Tibial artery (tissue), 4 donors: ENCODE results near the gene DGCR6.
"Not testable (repeated sequence)": the region's sequence is repeated elsewhere in the genome, so short reads cannot be mapped to it uniquely, and the experiment has no call there.

ENCODE experiments used
- DNase-seq, 2 donors: peaks; one replicate each; pipeline ENCODE4 v3.0.0-alpha.2; 2019
- H3K27ac ChIP-seq, 2 donors: fragments of 200-600 bp; sonication (generic) in 1 of 2; 1 replicate in 1 of 2; 2 replicates in 1 of 2; pipeline ENCODE4 v1.5.1; 2018 to 2019; ENCODE audit warnings: mild to moderate bottlenecking in 1 of 2
- H3K27me3 ChIP-seq, 2 donors: fragments of 200-600 bp; sonication (generic) in 1 of 2; one replicate each; pipeline versions ENCODE4 v1.5.1 to v1.6.0; 2016 to 2019
- H3K36me3 ChIP-seq, 3 donors: fragments of 200-600 bp; sonication (generic) in 2 of 3; one replicate each; pipeline ENCODE4 v1.5.1; 2016 to 2019; ENCODE audit warnings: mild to moderate bottlenecking in 2 of 3
- H3K4me1 ChIP-seq, 4 donors: fragments of 200-600 bp; sonication (generic) in 2 of 4; 1 replicate in 3 of 4; 2 replicates in 1 of 4; pipeline ENCODE4 v1.5.1; 2016 to 2019
- H3K4me3 ChIP-seq, 2 donors: fragments of 200-600 bp; sonication (generic) in 1 of 2; 1 replicate in 1 of 2; 2 replicates in 1 of 2; pipeline ENCODE4 v1.5.1; 2018 to 2019; ENCODE audit warnings: mild to moderate bottlenecking in 2 of 2
- H3K9me3 ChIP-seq, 3 donors: fragments of 200-600 bp; sonication (generic) in 1 of 3; one replicate each; pipeline ENCODE4 v1.5.1; 2016 to 2019
- intact Hi-C: fragments of 100-400 bp; cut with DNase I; formaldehyde crosslinking; loops from one replicate; pipeline ENCODE4 v1.15.0; 2023; ENCODE audit warnings: low total_unique reads

The DGCR6 gene

GRCh38 chr22:18958738-18959137, 52.6 kb downstream of the DGCR6 start:
- H3K9me3 ChIP-seq, H3K4me3 ChIP-seq, H3K4me1 ChIP-seq, H3K27ac ChIP-seq, intact Hi-C loops, H3K36me3 ChIP-seq: not testable (repeated sequence)
- peak in 1 of 2 donors; percentile 35 for DNase-seq
- peaks cover 0 to 26% of the 10 kb centered on the region in 2 donors for H3K27me3 ChIP-seq

- H3K27ac ChIP-seq, H3K36me3 ChIP-seq, intact Hi-C loops, H3K9me3 ChIP-seq, H3K4me3 ChIP-seq, H3K4me1 ChIP-seq: not testable (repeated sequence)
- peak in 1 of 2 donors; percentile 48 for DNase-seq
- peaks cover 0 to 26% of the 10 kb centered on the region in 2 donors for H3K27me3 ChIP-seq
These were observed 53.1 kb downstream of the DGCR6 start for GRCh38 chr22:18959266-18959665.

- peaks cover 0 to 26% of the 10 kb centered on the region in 2 donors for H3K27me3 ChIP-seq
- not testable (repeated sequence) for H3K4me1 ChIP-seq
These were observed 53.6 kb downstream of the DGCR6 start for GRCh38 chr22:18959741-18960140.

GRCh38 chr22:18960166-18960820, 54.2 kb downstream of the DGCR6 start:
- H3K36me3 ChIP-seq, H3K9me3 ChIP-seq, intact Hi-C loops, H3K4me3 ChIP-seq, H3K4me1 ChIP-seq, H3K27ac ChIP-seq: not testable (repeated sequence)
- DNase-seq, result peak in 1 of 2 donors; percentile 49
- peaks cover 0 to 22% of the 10 kb centered on the region in 2 donors for H3K27me3 ChIP-seq

More at GRCh38 chr22:18959741-18960140, 53.6 kb downstream of the DGCR6 start:
- H3K36me3 ChIP-seq, H3K27ac ChIP-seq, H3K4me3 ChIP-seq, intact Hi-C loops, H3K9me3 ChIP-seq: not testable (repeated sequence)
- DNase-seq, result peak in 1 of 2 donors; percentile 50

GRCh38 chr22:18961201-18961600, 55.1 kb downstream of the DGCR6 start:
- H3K4me3 ChIP-seq, intact Hi-C loops, H3K27ac ChIP-seq, H3K4me1 ChIP-seq, H3K36me3 ChIP-seq, H3K9me3 ChIP-seq: not testable (repeated sequence)
- H3K27me3 ChIP-seq, result peaks cover 0 to 30% of the 10 kb centered on the region in 2 donors
- peak in 1 of 2 donors; percentile 34 for DNase-seq
